IPS-20b (cell line): ENCODE results near the gene TAGLN.
"Not testable (repeated sequence)": the region's sequence is repeated elsewhere in the genome, so short reads cannot be mapped to it uniquely, and the experiment has no call there.

Experiments used
- H3K27ac ChIP-seq: one replicate; pipeline ENCODE4 v1.5.1; 2013; ENCODE audit warnings: low read length
- H3K27me3 ChIP-seq: 2 replicates; pipeline ENCODE4 v1.6.1; 2013; ENCODE audit warnings: mild to moderate bottlenecking, low read length, inconsistent platforms; ENCODE audit not compliant: insufficient read depth
- H3K36me3 ChIP-seq: 2 replicates; pipeline ENCODE4 v1.6.1; 2013; ENCODE audit warnings: low read depth, mild to moderate bottlenecking, inconsistent platforms, low read length, moderate library complexity; ENCODE audit not compliant: insufficient read depth
- H3K4me1 ChIP-seq: 2 replicates; pipeline ENCODE4 v1.6.1; 2013; ENCODE audit warnings: mild to moderate bottlenecking, control low read depth, inconsistent platforms, low read length, moderate library complexity; ENCODE audit not compliant: insufficient read depth
- H3K4me3 ChIP-seq: 2 replicates; pipeline ENCODE4 v1.5.1; 2013; ENCODE audit warnings: mild to moderate bottlenecking, low read length, inconsistent platforms
- H3K9ac ChIP-seq: 2 replicates; pipeline ENCODE4 v1.6.1; 2013; ENCODE audit warnings: low read depth, mild to moderate bottlenecking, inconsistent platforms, low read length, moderate library complexity
- H3K9me3 ChIP-seq: 2 replicates; pipeline ENCODE4 v1.6.1; 2013; ENCODE audit warnings: mild to moderate bottlenecking, low read depth, low read length, inconsistent platforms; ENCODE audit not compliant: insufficient read depth

TAGLN gene

GRCh38 chr11:117181586-117182550 is 17.3 kb upstream of the TAGLN start:
- Histone ChIP-seq H3K36me3 (peaks cover 7% of the 10 kb centered on the region; the same call in 1 of the 2 replicates), H3K27me3 (peaks cover 17% of the 10 kb centered on the region; the same call in 1 of the 2 replicates), H3K9me3 (no peaks in the 10 kb centered on the region), H3K4me1 (peaks cover 15% of the 10 kb centered on the region), H3K27ac (no peak overlapping the region), H3K9ac (no peak overlapping the region), H3K4me3 (no peak overlapping the region)

- no peaks in the 10 kb centered on the region for H3K9me3 ChIP-seq
- no peak overlapping the region for H3K4me3 ChIP-seq
- no peak overlapping the region for H3K9ac ChIP-seq
- peaks cover 17% of the 10 kb centered on the region; the same call in 1 of the 2 replicates for H3K27me3 ChIP-seq
- no peak overlapping the region for H3K27ac ChIP-seq
- H3K36me3 ChIP-seq = peaks cover 7% of the 10 kb centered on the region; the same call in 1 of the 2 replicates
- H3K4me1 ChIP-seq = peaks cover 15% of the 10 kb centered on the region
These were observed 16.6 kb upstream of the TAGLN start for GRCh38 chr11:117182551-117182935.

- not testable (repeated sequence) for H3K27ac ChIP-seq, H3K36me3 ChIP-seq, H3K4me1 ChIP-seq, H3K9me3 ChIP-seq, H3K9ac ChIP-seq, H3K4me3 ChIP-seq
- H3K27me3 ChIP-seq = peaks cover 17% of the 10 kb centered on the region; the same call in 1 of the 2 replicates
These were observed 16.0 kb upstream of the TAGLN start for GRCh38 chr11:117183178-117183577.

- Histone ChIP-seq H3K4me1 (peaks cover 8% of the 10 kb centered on the region), H3K27me3 (peaks cover 17% of the 10 kb centered on the region; the same call in 1 of the 2 replicates), H3K4me3 (no peak overlapping the region), H3K36me3 (peaks cover 14% of the 10 kb centered on the region), H3K9ac (no peak overlapping the region), H3K27ac (no peak overlapping the region), H3K9me3 (no peaks in the 10 kb centered on the region)
These were observed 15.3 kb upstream of the TAGLN start for GRCh38 chr11:117183724-117184349.

GRCh38 chr11:117185736-117186430 is 13.3 kb upstream of the TAGLN start:
- peaks cover 2% of the 10 kb centered on the region; the same call in 1 of the 2 replicates for H3K27me3 ChIP-seq
- no peak overlapping the region for H3K9ac ChIP-seq
- no peaks in the 10 kb centered on the region for H3K9me3 ChIP-seq
- no peak overlapping the region for H3K4me3 ChIP-seq
- H3K27ac ChIP-seq = no peak overlapping the region
- H3K36me3 ChIP-seq = peaks cover 30% of the 10 kb centered on the region
- no peaks in the 10 kb centered on the region for H3K4me1 ChIP-seq

- no peak overlapping the region for H3K4me3 ChIP-seq
- no peak overlapping the region for H3K9ac ChIP-seq
- H3K36me3 ChIP-seq = peaks cover 30% of the 10 kb centered on the region
- no peaks in the 10 kb centered on the region for H3K4me1 ChIP-seq
- H3K27ac ChIP-seq = no peak overlapping the region
- no peaks in the 10 kb centered on the region for H3K27me3 ChIP-seq
- H3K9me3 ChIP-seq = no peaks in the 10 kb centered on the region
These were observed 12.8 kb upstream of the TAGLN start for GRCh38 chr11:117186431-117186761.

GRCh38 chr11:117187007-117187406 is 12.2 kb upstream of the TAGLN start:
- Histone ChIP-seq H3K4me3 (no peak overlapping the region), H3K27me3 (no peaks in the 10 kb centered on the region), H3K27ac (no peak overlapping the region), H3K36me3 (peaks cover 36% of the 10 kb centered on the region), H3K4me1 (no peaks in the 10 kb centered on the region), H3K9ac (no peak overlapping the region), H3K9me3 (no peaks in the 10 kb centered on the region)

GRCh38 chr11:117187428-117187798 is 11.8 kb upstream of the TAGLN start:
- H3K9me3 ChIP-seq = no peaks in the 10 kb centered on the region
- no peaks in the 10 kb centered on the region for H3K4me1 ChIP-seq
- H3K4me3 ChIP-seq = no peak overlapping the region
- H3K27me3 ChIP-seq = no peaks in the 10 kb centered on the region
- H3K27ac ChIP-seq = no peak overlapping the region
- H3K9ac ChIP-seq = no peak overlapping the region
- peaks cover 37% of the 10 kb centered on the region for H3K36me3 ChIP-seq

GRCh38 chr11:117187799-117188481 is 11.2 kb upstream of the TAGLN start:
- no peaks in the 10 kb centered on the region for H3K27me3 ChIP-seq
- no peak overlapping the region for H3K27ac ChIP-seq
- no peaks in the 10 kb centered on the region for H3K4me1 ChIP-seq
- H3K9ac ChIP-seq = no peak overlapping the region
- no peak overlapping the region for H3K4me3 ChIP-seq
- H3K36me3 ChIP-seq = peaks cover 37% of the 10 kb centered on the region
- H3K9me3 ChIP-seq = no peaks in the 10 kb centered on the region

GRCh38 chr11:117188620-117189081 is 10.5 kb upstream of the TAGLN start:
- no peak overlapping the region for H3K9ac ChIP-seq
- H3K4me3 ChIP-seq = no peak overlapping the region
- H3K27ac ChIP-seq = no peak overlapping the region
- no peaks in the 10 kb centered on the region for H3K27me3 ChIP-seq
- H3K4me1 ChIP-seq = no peaks in the 10 kb centered on the region
- peaks cover 39% of the 10 kb centered on the region for H3K36me3 ChIP-seq
- no peaks in the 10 kb centered on the region for H3K9me3 ChIP-seq

GRCh38 chr11:117189191-117189940 is 9.8 kb upstream of the TAGLN start:
- Histone ChIP-seq H3K4me1 (no peaks in the 10 kb centered on the region), H3K36me3 (peaks cover 39% of the 10 kb centered on the region), H3K27ac (no peak overlapping the region), H3K9me3 (no peaks in the 10 kb centered on the region), H3K9ac (no peak overlapping the region), H3K4me3 (no peak overlapping the region), H3K27me3 (no peaks in the 10 kb centered on the region)
